Superior temporal gyrus (tissue), 1 donor: Measurements from ENCODE around the gene APELA.
A peak's percentile ranks its signal among the peaks of the same experiment; 100 is the strongest.
"Not testable (repeated sequence)": the region's sequence is repeated elsewhere in the genome, so short reads cannot be mapped to it uniquely, and the experiment has no call there.

Source experiments
- DNase-seq: peaks from one replicate; pipeline ENCODE4 v3.0.0-alpha.2; 2016; ENCODE audit errors: extremely low spot score

Gene APELA, protein sequence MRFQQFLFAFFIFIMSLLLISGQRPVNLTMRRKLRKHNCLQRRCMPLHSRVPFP

GRCh38 chr4:164876700-164877324 lies at the start of gene APELA:
APELA (plus strand) TSS chr4:164877178; CDS start chr4:164877332, 154 bp downstream.
- DNase-seq: no peak

GRCh38 chr4:164828955-164829354 lies 48.0 kb upstream of the APELA start:
- DNase-seq: no peak

GRCh38 chr4:164846566-164846965 lies 30.4 kb upstream of the APELA start:
- no peak for DNase-seq

- DNase-seq: no peak
Observed at GRCh38 chr4:164847016-164847415, 30.0 kb upstream of the APELA start.

GRCh38 chr4:164847967-164848649 lies 28.9 kb upstream of the APELA start:
- no peak for DNase-seq

GRCh38 chr4:164856396-164856795 lies 20.6 kb upstream of the APELA start:
- DNase-seq: peak; percentile 3

- DNase-seq: peak; percentile 5
Observed at GRCh38 chr4:164866817-164867490, 10.0 kb upstream of the APELA start.

DNA sequence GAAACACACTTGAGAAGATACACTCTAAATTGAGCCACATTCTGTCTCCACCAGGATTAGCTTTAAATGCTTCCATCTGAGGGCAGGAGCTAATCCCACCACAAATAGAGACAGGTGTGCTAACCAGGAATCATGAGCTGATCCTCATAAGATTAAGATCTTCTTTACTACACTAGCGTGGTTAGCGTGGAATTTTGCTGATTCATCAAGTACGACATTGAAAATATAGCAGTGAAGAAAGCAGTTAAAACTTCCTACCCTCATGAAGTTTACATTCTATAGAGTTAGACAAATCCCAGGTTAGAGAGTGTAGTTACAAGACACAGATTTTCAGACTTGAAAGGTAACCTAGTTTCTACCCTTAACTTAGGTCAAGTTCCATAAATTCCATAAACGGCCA lies 5.3 kb upstream of the APELA start:
- DNase-seq: no peak

DNA sequence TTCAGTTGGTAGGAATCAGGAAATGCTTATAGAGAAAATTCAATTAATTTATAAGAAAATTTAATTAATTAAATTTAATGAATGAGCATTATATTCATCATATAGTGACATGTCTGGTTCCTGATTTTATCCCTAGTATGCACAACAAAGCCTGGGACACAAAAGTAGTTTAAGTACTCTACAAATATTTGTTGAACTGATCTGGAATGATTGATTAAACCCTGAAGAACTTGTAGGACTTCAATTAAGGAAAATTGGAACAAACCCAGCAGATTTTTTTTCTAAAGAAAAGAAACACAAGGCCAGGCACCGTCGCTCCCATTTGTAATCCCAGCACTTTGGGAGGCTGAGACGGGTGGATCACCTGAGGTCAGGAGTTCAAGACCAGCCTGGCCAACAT lies 4.5 kb upstream of the APELA start:
- no peak for DNase-seq

- DNase-seq: no peak
Observed at GRCh38 chr4:164874789-164875188, 2.2 kb upstream of the APELA start.

DNA sequence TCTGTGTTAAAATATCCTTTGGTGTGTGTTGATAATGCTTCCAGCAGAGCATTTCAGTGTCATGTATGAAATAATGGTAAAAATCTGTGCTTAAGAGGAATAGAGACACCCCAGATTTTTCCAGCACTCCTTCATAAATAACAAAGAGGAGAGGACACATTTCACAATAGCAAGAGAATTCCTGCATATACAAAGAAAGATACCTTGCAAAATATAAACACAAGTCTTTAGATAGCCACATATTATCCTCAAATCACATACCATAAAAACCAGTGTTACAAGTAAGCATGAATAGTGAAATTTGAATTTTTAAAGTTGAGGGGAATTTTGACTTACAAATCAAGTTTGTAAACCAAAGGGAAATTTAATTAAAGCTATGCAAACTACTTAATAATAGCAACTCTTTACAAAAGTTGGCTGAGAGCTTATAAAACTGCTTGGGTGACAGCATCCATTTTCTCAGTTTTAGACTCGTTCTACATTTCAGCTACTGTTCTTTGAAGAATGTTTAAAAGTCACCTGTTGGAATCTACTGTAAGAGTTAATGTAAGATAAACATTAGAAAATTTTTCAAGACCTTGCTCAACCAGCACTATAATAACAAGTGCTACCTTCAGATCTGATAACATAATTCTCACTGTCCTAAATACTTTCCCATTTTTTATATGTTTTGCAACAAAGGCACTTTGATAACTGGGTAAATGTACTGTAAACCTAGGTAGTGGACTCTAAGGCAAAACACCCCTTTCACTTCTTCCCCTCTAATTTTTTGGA lies 3.7 kb downstream of the APELA start:
- DNase-seq: no peak

DNA sequence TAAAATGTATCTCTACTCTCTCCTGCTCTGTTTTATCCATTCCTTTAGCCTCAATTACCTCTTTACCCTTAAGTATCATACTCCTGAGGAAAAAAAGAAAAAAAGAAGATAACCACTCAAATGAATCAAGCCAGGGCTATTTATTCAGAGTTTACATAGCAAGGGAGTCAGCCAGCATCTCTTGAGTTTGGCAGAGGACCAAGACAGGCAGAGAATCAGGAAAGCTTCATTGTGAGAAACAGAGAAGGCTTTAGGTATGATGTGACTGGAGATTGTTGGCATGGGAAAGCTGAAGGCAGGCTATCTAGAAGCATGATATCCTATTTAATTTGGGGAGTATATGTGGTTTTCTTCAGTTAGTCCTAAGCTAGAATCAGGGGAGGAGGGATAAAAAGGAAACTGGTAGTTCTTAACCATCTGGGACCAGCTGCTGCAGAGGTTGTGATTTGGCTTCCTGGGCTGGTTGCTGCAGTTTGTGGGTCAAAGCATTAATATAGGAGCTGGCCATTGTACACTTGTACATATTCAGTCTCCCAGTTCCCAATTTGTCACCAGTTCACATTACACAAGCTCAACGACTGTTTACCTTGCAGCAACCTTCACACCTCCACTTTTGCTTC lies 11.2 kb downstream of the APELA start:
- no peak for DNase-seq

DNA sequence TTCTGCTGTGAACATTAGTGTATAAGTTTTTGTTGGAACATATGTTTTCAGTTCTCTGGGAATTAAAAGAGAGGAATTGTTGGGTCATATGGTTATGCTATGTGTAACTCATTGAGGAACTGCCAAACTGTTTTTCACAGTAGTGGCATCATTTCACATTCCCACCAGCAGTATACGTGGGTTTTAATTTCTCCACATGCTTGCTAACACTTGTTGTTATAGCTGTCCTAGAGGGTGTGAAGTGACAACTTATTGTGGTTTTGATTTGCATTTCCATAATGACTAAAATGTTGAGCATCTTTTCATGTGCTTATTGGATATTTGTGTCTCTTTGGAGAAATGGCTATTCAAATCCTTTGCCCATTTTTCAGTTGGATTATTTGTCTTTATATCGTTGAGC lies 13.7 kb downstream of the APELA start:
- DNase-seq: peak; percentile 49

GRCh38 chr4:164892018-164892417 lies 15.0 kb downstream of the APELA start:
- no peak for DNase-seq

- peak; percentile 36 for DNase-seq
Observed at GRCh38 chr4:164894702-164895101, 17.7 kb downstream of the APELA start.

GRCh38 chr4:164902608-164903007 lies 25.6 kb downstream of the APELA start:
- no peak for DNase-seq

GRCh38 chr4:164904336-164904735 lies 27.4 kb downstream of the APELA start:
- DNase-seq: no peak

DNA sequence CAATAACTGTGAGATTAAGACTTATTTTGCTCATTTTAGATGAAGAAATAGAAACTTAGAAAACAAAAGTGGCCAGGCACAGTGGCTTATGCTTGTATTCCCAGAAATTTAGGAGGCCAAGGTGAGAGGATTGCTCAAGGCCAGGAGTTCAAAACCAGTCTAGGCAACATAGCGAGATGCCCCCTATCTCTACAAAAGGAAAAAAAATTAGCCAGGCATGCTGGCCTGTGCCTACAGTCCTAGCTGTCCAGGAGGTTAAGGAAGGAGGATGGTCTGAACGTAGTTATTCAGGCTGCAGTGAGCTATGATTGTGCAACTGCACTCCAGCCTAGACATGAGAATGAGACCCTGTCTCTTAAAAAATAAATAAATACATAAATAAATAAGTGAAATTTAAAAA lies 28.0 kb downstream of the APELA start:
- no peak for DNase-seq

DNA sequence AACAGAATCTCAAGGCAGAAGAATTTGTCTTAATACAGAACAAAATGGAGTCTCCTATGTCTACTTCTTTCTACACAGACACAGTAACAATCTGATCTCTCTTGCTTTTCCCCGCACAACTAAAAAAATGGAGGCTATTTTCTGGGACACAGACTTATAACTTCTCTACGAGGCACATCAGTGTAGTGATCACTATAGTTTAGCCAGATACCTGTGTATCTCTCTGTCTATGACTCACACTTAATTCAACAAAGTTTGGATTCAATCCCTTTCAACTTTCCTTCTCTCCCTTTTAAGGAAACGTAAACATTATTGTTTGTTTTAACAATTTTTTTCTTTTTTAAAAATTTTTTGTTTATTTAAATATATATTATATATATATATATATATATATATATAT lies 29.4 kb downstream of the APELA start:
- no peak for DNase-seq

- not testable (repeated sequence) for DNase-seq
Observed at GRCh38 chr4:164913506-164913905, 36.5 kb downstream of the APELA start.

- DNase-seq: no peak
Observed at GRCh38 chr4:164918956-164919355, 42.0 kb downstream of the APELA start.
